ENCODE measurements around the gene NUAK2.

The NUAK2 gene

GRCh38 chr1:205359771-205360565 is 38.4 kb upstream of the NUAK2 start:
- ATAC-seq = no peak

GRCh38 chr1:205358579-205358978 is 37.0 kb upstream of the NUAK2 start:
- no peak for TF ChIP-seq ZNF8 (CRISPR knock-in tag; IDR thresholded peaks at IDR 0.05)
- no peak for TF ChIP-seq POU6F1 (CRISPR knock-in tag; IDR thresholded peaks at IDR 0.05; ENCODE audit: borderline replicate concordance, low read depth)
- no peak for TF ChIP-seq ESRRG (CRISPR knock-in tag; IDR thresholded peaks at IDR 0.05)
- TF ChIP-seq TSHZ2 (CRISPR knock-in tag; IDR thresholded peaks at IDR 0.05) = no peak
- no peak for TF ChIP-seq CREB5 (CRISPR knock-in tag; IDR thresholded peaks at IDR 0.05; ENCODE audit: low read depth)
- no peak for TF ChIP-seq OSR1 (CRISPR knock-in tag; IDR thresholded peaks at IDR 0.05)
- no peak for TF ChIP-seq BACH2 (CRISPR knock-in tag; IDR thresholded peaks at IDR 0.05; ENCODE audit: borderline replicate concordance)
- TF ChIP-seq ZFP30 (CRISPR knock-in tag; IDR thresholded peaks at IDR 0.05) = no peak
- TF ChIP-seq RARB (CRISPR knock-in tag; IDR thresholded peaks at IDR 0.05) = no peak
- no peak for TF ChIP-seq SNAI2 (CRISPR knock-in tag; IDR thresholded peaks at IDR 0.05)
- no peak for TF ChIP-seq ZFP3 (CRISPR knock-in tag; IDR thresholded peaks at IDR 0.05)
- no peak for TF ChIP-seq GLIS3 (CRISPR knock-in tag; IDR thresholded peaks at IDR 0.05)
- no peak for TF ChIP-seq ZC3H10 (CRISPR knock-in tag; IDR thresholded peaks at IDR 0.05)
- no peak for TF ChIP-seq CSRNP3 (CRISPR knock-in tag; IDR thresholded peaks at IDR 0.05)
- no peak for TF ChIP-seq TOX (CRISPR knock-in tag; IDR thresholded peaks at IDR 0.05; ENCODE audit: borderline replicate concordance)
- TF ChIP-seq ARNTL (CRISPR knock-in tag; IDR thresholded peaks at IDR 0.05; ENCODE audit: borderline replicate concordance, low read depth) = no peak
- no peak for TF ChIP-seq ZNF565 (CRISPR knock-in tag; conservative IDR thresholded peaks at IDR 0.05; ENCODE audit: low read depth)
- no peak for TF ChIP-seq TCF4 (CRISPR knock-in tag; IDR thresholded peaks at IDR 0.05; ENCODE audit: borderline replicate concordance)
- no peak for TF ChIP-seq PATZ1 (CRISPR knock-in tag; IDR thresholded peaks at IDR 0.05; ENCODE audit: borderline replicate concordance)
- ATAC-seq = no peak

More at GRCh38 chr1:205359771-205360565, 38.4 kb upstream of the NUAK2 start:
- TF ChIP-seq ESRRG (CRISPR knock-in tag; IDR thresholded peaks at IDR 0.05) (no peak), ZNF8 (CRISPR knock-in tag; IDR thresholded peaks at IDR 0.05) (no peak), ZFP30 (CRISPR knock-in tag; IDR thresholded peaks at IDR 0.05) (no peak)

- TF ChIP-seq CREB5 (CRISPR knock-in tag; IDR thresholded peaks at IDR 0.05; ENCODE audit: low read depth) (no peak), TCF4 (CRISPR knock-in tag; IDR thresholded peaks at IDR 0.05; ENCODE audit: borderline replicate concordance) (no peak), CSRNP3 (CRISPR knock-in tag; IDR thresholded peaks at IDR 0.05) (no peak), ZNF70 (CRISPR knock-in tag; IDR thresholded peaks at IDR 0.05) (no peak), PPARA (CRISPR knock-in tag; IDR thresholded peaks at IDR 0.05; ENCODE audit: borderline replicate concordance) (no peak)
- ATAC-seq = no peak
Observed at GRCh38 chr1:205357567-205357966, 36.0 kb upstream of the NUAK2 start.

Data from SK-N-SH treated with all-trans-retinoic acid at 6 μM for 48 hours (cell line).